Right atrium auricular region (tissue), 2 donors: ENCODE measurements around the gene H2BK1. TPM values are rescaled to one million over a fixed set of nuclear protein-coding genes. Genes with fewer than 3 reads are reported as not detected.

Experiments
- DNase-seq: peaks from one replicate; pipeline ENCODE4 v3.0.0-alpha.2; 2019; ENCODE audit warnings: low spot score
- H3K27ac ChIP-seq, 2 donors: fragments of 200-600 bp; sonication (generic); 1 replicate in 1 of 2; 2 replicates in 1 of 2; pipeline ENCODE4 v1.5.1; 2016 to 2019
- H3K27me3 ChIP-seq, 2 donors: fragments of 200-600 bp; sonication (generic); one replicate each; pipeline versions ENCODE4 v1.5.1 to v1.6.0; 2017 to 2019
- H3K36me3 ChIP-seq: fragments of 200-600 bp; sonication (generic); one replicate; pipeline ENCODE4 v1.5.1; 2016
- H3K4me1 ChIP-seq, 2 donors: fragments of 200-600 bp; sonication (generic); one replicate each; pipeline versions ENCODE4 v1.5.1 to v1.6.0; 2017 to 2019
- H3K4me3 ChIP-seq, 2 donors: fragments of 200-600 bp; sonication (generic); 1 replicate in 1 of 2; 2 replicates in 1 of 2; pipeline ENCODE4 v1.5.1; 2017 to 2019; ENCODE audit warnings: mild to moderate bottlenecking in 1 of 2, moderate library complexity in 1 of 2
- H3K9me3 ChIP-seq, 2 donors: fragments of 200-600 bp; sonication (generic); one replicate each; pipeline ENCODE4 v1.5.1; 2019
- CTCF ChIP-seq, 2 donors: fragments of 200-600 bp; sonication (generic); IDR thresholded peaks; one replicate each; pipeline ENCODE4 v1.5.1; 2019; ENCODE audit warnings: antibody characterized with exemption in 2 of 2
- total RNA-seq, 2 donors: library from RNA; depleted of rRNA; stranded (reverse); fragments of >200 nt; gene quantifications; one replicate each; pipeline ENCODE4 v1.1.0, GENCODE V29; 2016

Gene H2BK1
- total RNA-seq, 2 donors from 2014 or later, result not detected

GRCh38 chr7:151243408-151244195, 33.3 kb upstream of the H2BK1 start:
- H3K4me3 ChIP-seq, result peak overlapping the region in 1 of 2 donors; percentile 7
- no peak overlapping the region for H3K27ac ChIP-seq
- peaks cover 38% of the 10 kb centered on the region for H3K36me3 ChIP-seq
- peaks cover 0 to 76% of the 10 kb centered on the region in 2 donors for H3K4me1 ChIP-seq
- no peak for TF ChIP-seq CTCF (IDR thresholded peaks at IDR 0.05)
- no peak for DNase-seq
- no peaks in the 10 kb centered on the region for H3K9me3 ChIP-seq
- peaks cover 0 to 3% of the 10 kb centered on the region in 2 donors for H3K27me3 ChIP-seq

DNA sequence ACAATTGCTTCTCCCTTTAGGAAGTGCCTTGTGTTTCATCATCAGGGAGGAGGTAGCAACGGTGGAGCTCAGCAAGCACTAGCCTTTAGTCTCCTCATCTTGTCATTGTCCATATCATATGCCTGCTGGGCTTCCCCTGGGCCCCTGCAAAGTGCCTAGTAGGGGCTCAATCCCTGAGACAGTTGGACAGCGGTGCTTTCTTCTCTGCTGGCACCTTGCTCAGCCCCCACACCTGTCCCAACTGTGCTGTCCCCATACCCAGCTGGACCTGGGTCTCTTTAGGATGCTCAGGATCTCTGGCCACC, 32.7 kb upstream of the H2BK1 start:
- no peak overlapping the region for H3K4me3 ChIP-seq
- no peak for TF ChIP-seq CTCF (IDR thresholded peaks at IDR 0.05)
- H3K36me3 ChIP-seq, result peaks cover 44% of the 10 kb centered on the region
- H3K27me3 ChIP-seq, result peaks cover 0 to 3% of the 10 kb centered on the region in 2 donors
- H3K4me1 ChIP-seq, result peaks cover 0 to 75% of the 10 kb centered on the region in 2 donors
- no peaks in the 10 kb centered on the region for H3K9me3 ChIP-seq
- H3K27ac ChIP-seq, result no peak overlapping the region
- no peak for DNase-seq

GRCh38 chr7:151242159-151243044, 32.1 kb upstream of the H2BK1 start:
- Histone ChIP-seq H3K27ac (no peak overlapping the region), H3K4me1 (peaks cover 0 to 69% of the 10 kb centered on the region in 2 donors)

GRCh38 chr7:151241755-151242096, 31.4 kb upstream of the H2BK1 start:
- peaks cover 0 to 62% of the 10 kb centered on the region in 2 donors for H3K4me1 ChIP-seq
- no peaks in the 10 kb centered on the region for H3K9me3 ChIP-seq
- H3K27me3 ChIP-seq, result peaks cover 0 to 3% of the 10 kb centered on the region in 2 donors
- H3K36me3 ChIP-seq, result peaks cover 57% of the 10 kb centered on the region
- no peak for TF ChIP-seq CTCF (IDR thresholded peaks at IDR 0.05)
- DNase-seq, result no peak
- H3K27ac ChIP-seq, result peak overlapping the region in 1 of 2 donors; percentile 37
- no peak overlapping the region for H3K4me3 ChIP-seq

More at GRCh38 chr7:151242159-151243044, 32.1 kb upstream of the H2BK1 start:
- Histone ChIP-seq H3K27me3 (peaks cover 0 to 3% of the 10 kb centered on the region in 2 donors), H3K36me3 (peaks cover 50% of the 10 kb centered on the region), H3K9me3 (no peaks in the 10 kb centered on the region), H3K4me3 (no peak overlapping the region)
- DNase-seq, result no peak
- no peak for TF ChIP-seq CTCF (IDR thresholded peaks at IDR 0.05)

DNA sequence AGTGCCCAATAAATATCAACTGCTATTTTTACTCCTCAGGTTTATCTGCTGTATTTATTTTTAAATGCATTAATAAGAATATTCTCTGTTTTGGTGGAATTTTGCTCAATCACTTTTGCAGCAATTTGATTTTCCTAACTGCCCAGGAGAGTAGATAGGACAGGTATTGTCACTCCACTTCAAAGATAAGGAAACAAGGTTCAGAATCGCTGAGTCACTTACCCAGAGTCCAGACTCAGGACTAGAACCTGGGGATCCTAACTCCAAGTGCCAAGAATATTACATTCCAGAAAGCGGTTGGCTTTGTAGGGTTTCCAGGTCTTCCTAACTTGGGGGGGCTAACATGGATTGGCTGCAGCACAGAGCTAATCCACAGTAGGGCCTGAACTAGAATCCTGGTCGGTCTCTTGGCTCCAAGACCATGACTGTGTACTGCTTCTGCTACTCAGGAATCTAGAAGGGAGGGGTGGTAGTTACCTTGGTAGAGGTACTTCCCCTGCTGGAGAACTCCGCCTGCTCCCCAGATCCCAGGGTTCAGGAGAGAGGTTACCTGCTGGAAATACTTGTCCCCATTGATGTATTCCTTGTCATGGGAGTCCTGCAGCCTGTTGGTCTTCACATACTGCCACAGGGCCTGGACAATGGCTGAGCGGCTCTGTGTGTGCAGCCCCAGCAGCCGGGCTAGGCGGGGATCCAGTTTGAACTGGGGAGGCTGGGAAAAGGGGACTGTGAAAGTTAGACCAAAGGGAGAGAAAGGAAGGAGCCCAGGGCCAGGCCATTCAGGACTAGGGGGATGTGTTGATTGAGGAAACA, 30.9 kb upstream of the H2BK1 start:
- Histone ChIP-seq H3K27me3 (peaks cover 0 to 3% of the 10 kb centered on the region in 2 donors), H3K27ac (peak overlapping the region; percentile 11 to 37), H3K4me1 (peaks cover 0 to 56% of the 10 kb centered on the region in 2 donors), H3K4me3 (no peak overlapping the region), H3K9me3 (no peaks in the 10 kb centered on the region), H3K36me3 (peaks cover 63% of the 10 kb centered on the region)
- no peak for TF ChIP-seq CTCF (IDR thresholded peaks at IDR 0.05)
- no peak for DNase-seq
